Ascending aorta (tissue), 2 donors: Measurements from ENCODE around the gene ADGRV1. TPM values are rescaled to one million over a fixed set of nuclear protein-coding genes. Genes with fewer than 3 reads are reported as not detected.

Source experiments
- DNase-seq, 2 donors: peaks; one replicate each; pipeline ENCODE4 v3.0.0-alpha.2; 2019; ENCODE audit warnings: low spot score in 2 of 2
- H3K27ac ChIP-seq, 2 donors: fragments of 200-600 bp; sonication (generic); one replicate each; pipeline ENCODE4 v1.5.1; 2016 to 2017; ENCODE audit warnings: mild to moderate bottlenecking in 1 of 2
- H3K27me3 ChIP-seq: fragments of 200-600 bp; sonication (generic); one replicate; pipeline ENCODE4 v1.5.1; 2017
- H3K36me3 ChIP-seq, 2 donors: fragments of 200-600 bp; sonication (generic); one replicate each; pipeline ENCODE4 v1.5.1; 2016
- H3K4me1 ChIP-seq, 2 donors: fragments of 200-600 bp; sonication (generic); one replicate each; pipeline ENCODE4 v1.5.1; 2016 to 2017; ENCODE audit warnings: mild to moderate bottlenecking in 1 of 2
- H3K4me3 ChIP-seq, 2 donors: fragments of 200-600 bp; sonication (generic); one replicate each; pipeline ENCODE4 v1.5.1; 2016 to 2017; ENCODE audit warnings: mild to moderate bottlenecking in 1 of 2
- H3K9me3 ChIP-seq, 2 donors: fragments of 200-600 bp; sonication (generic); one replicate each; pipeline ENCODE4 v1.5.1; 2016
- CTCF ChIP-seq, 3 experiments: fragments of 200-600 bp in 2 of 3; fragments of 450-650 bp in 1 of 3; sonication (generic) in 2 of 3; IDR thresholded peaks; one replicate each; pipeline ENCODE4 v1.5.1; 2016 to 2019; ENCODE audit warnings: antibody characterized with exemption in 3 of 3, mild to moderate bottlenecking in 1 of 3, moderate library complexity in 1 of 3
- intact Hi-C: fragments of 100-400 bp; cut with DNase I; formaldehyde crosslinking; loops from one replicate; pipeline ENCODE4 v1.15.1; 2023
- total RNA-seq: library from RNA; depleted of rRNA; stranded (reverse); fragments of >200 nt; gene quantifications from one replicate; pipeline ENCODE4 v1.1.0, GENCODE V29; 2016

Gene ADGRV1
- total RNA-seq, 1 donor from 2014 or later = 6.9 TPM

DNA sequence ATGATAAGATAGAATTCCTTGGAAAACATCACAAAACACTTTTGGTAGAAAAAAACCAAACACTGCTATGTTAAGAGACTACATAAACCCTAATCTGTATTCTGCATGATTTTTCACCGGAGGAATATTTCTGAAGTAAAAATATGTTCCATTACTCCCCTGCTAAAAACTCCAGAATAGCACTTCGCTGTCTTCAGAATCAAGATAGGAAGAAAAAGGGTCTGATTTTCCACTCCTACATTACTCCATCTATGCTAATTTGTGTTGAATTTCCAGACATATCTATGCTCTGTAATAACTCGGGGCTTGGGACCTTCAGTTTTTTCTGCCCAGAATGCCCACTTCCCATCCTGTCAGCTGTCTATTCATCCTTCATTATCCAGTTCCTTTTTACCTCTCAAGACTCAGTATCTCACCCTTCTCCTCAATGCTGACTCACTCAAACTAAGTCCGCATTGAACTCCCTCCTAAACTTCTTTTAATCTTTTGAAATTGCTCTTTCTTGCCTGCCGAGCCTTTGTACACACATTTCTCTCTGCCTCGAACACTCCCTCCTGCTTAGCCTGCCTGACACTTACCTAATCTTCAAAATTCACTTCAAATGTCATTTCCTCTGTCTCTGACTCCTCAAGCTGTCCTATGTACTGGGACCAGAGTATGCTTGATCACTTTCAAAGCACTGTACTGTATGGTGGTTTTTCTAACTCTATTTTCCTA lies 653.6 kb downstream of the ADGRV1 start:
- no peak for TF ChIP-seq CTCF (IDR thresholded peaks at IDR 0.05)
- H3K27me3 ChIP-seq = no peaks in the 10 kb centered on the region
- peak overlapping the region; percentile 22 to 56 for H3K27ac ChIP-seq
- no peaks in the 10 kb centered on the region for H3K36me3 ChIP-seq
- H3K4me1 ChIP-seq = peaks cover 2 to 7% of the 10 kb centered on the region in 2 donors
- H3K4me3 ChIP-seq = peak overlapping the region in 1 of 2 donors; percentile 21
- DNase-seq = no peak
- no peaks in the 10 kb centered on the region for H3K9me3 ChIP-seq
- intact Hi-C loops = no loop called here

GRCh38 chr5:91212714-91213092 lies 654.1 kb downstream of the ADGRV1 start:
- Histone ChIP-seq H3K9me3 (no peaks in the 10 kb centered on the region), H3K27ac (peak overlapping the region; percentile 22 to 56), H3K4me1 (peaks cover 2 to 7% of the 10 kb centered on the region in 2 donors), H3K27me3 (no peaks in the 10 kb centered on the region), H3K4me3 (peak overlapping the region in 1 of 2 donors; percentile 21), H3K36me3 (no peaks in the 10 kb centered on the region)
- TF ChIP-seq CTCF (IDR thresholded peaks at IDR 0.05) = no peak
- intact Hi-C loops = no loop called here
- DNase-seq = peak in 1 of 2 donors; percentile 68

Other genes starting within 250 kb of the ADGRV1 start
- gene CETN3, start 149.0 kb upstream of the ADGRV1 start, total RNA-seq = 36.7 TPM
- 4.7 TPM for gene MBLAC2, start 84.0 kb upstream of the ADGRV1 start, total RNA-seq
- gene POLR3G, start 83.9 kb upstream of the ADGRV1 start, total RNA-seq = 1.5 TPM
- 4.0 TPM for gene LYSMD3, start 29.2 kb upstream of the ADGRV1 start, total RNA-seq